Stomach (tissue), 9 donors: ENCODE data around the gene ETV7. TPM values are rescaled to one million over a fixed set of nuclear protein-coding genes. Genes with fewer than 3 reads are reported as not detected.

ENCODE experiments used
- DNase-seq, 2 donors: peaks; one replicate each; pipeline versions ENCODE4 v3.0.0 to v3.0.0-alpha.2; 2013 to 2019
- H3K27ac ChIP-seq, 5 donors: fragments of 200-600 bp in 4 of 5; sonication (generic) in 4 of 5; one replicate each; pipeline ENCODE4 v1.5.1; 2013 to 2019; ENCODE audit warnings: mild to moderate bottlenecking in 1 of 5, moderate library complexity in 1 of 5
- H3K27me3 ChIP-seq, 3 donors: fragments of 200-600 bp; sonication (generic); one replicate each; pipeline ENCODE4 v1.5.1; 2017 to 2019; ENCODE audit warnings: mixed run types in 1 of 3
- H3K36me3 ChIP-seq, 4 donors: fragments of 200-600 bp; sonication (generic); 1 replicate in 3 of 4; 2 replicates in 1 of 4; pipeline ENCODE4 v1.5.1; 2016 to 2019
- H3K4me1 ChIP-seq, 4 donors: fragments of 200-600 bp; sonication (generic); one replicate each; pipeline ENCODE4 v1.5.1; 2016 to 2019
- H3K4me3 ChIP-seq, 4 donors: fragments of 200-600 bp; sonication (generic) in 3 of 4; one replicate each; pipeline ENCODE4 v1.5.1; 2016 to 2019; ENCODE audit warnings: mild to moderate bottlenecking in 1 of 4
- H3K9me3 ChIP-seq, 4 donors: fragments of 200-600 bp; sonication (generic); one replicate each; pipeline ENCODE4 v1.5.1; 2016 to 2019
- EP300 ChIP-seq: sonication (generic); formaldehyde crosslinking; IDR thresholded peaks from one replicate; pipeline ENCODE4 v1.6.1; 2017; ENCODE audit warnings: antibody characterized with exemption
- POLR2A ChIP-seq, 4 donors: fragments of 450-650 bp; IDR thresholded peaks; one replicate each; pipeline ENCODE4 v1.6.1; 2016; ENCODE audit warnings: antibody characterized with exemption in 4 of 4, control low read depth in 2 of 4, mild to moderate bottlenecking in 1 of 4, moderate library complexity in 1 of 4
- POLR2AphosphoS5 ChIP-seq, 3 donors: sonication (generic); formaldehyde crosslinking; IDR thresholded peaks; one replicate each; pipeline ENCODE4 v1.6.1; 2016; ENCODE audit warnings: antibody characterized with exemption in 3 of 3
- WGBS, 5 donors: extraction: QIAGEN DNeasy Blood & Tissue Kit in 3 of 5; methylation state at CpG; one replicate each; pipeline versions ENCODE4 v1.1.5 to v1.1.7; 2013 to 2018; 5-methylcytosine and 5-hydroxymethylcytosine counted together
- intact Hi-C: fragments of 100-400 bp; cut with DNase I; formaldehyde crosslinking; loops from one replicate; pipeline ENCODE4 v1.15.1; 2023; ENCODE audit warnings: low total_unique reads
- polyA plus RNA-seq, 3 donors: library from polyadenylated mRNA; stranded (reverse); fragments of 200-250 nt; gene quantifications; one replicate each; pipeline ENCODE4 v1.2.3, GENCODE V29; 2013
- total RNA-seq, 5 donors: library from RNA; depleted of rRNA; stranded (reverse); fragments of >200 nt; gene quantifications; one replicate each; pipeline versions ENCODE4 v1.1.0 to v1.2.3, GENCODE V29; 2014 to 2016
- TF ChIP-seq, protein P1 (sequence below), 7 experiments: fragments of 450-650 bp in 4 of 7; fragments of 200-600 bp in 3 of 7; sonication (generic) in 3 of 7; IDR thresholded peaks; one replicate each; pipeline ENCODE4 v1.5.1; 2016 to 2019; ENCODE audit warnings: antibody characterized with exemption in 7 of 7, control low read depth in 2 of 7, mild to moderate bottlenecking in 1 of 7
- donor health status: healthy with polysubstance abuse.
- donor health status: Bipolar disorder and iron deficiency.
- donor health status: healthy.

The ETV7 gene
- total and polyA plus RNA-seq, 8 donors: 0.37 to 20.4 (median 4.8) TPM; not detected in 1

- intact Hi-C loops: no loop called here
- TF ChIP-seq EP300: no peak
- TF ChIP-seq POLR2A (IDR thresholded peaks at IDR 0.05): no peak
- TF ChIP-seq POLR2AphosphoS5 (IDR thresholded peaks at IDR 0.05): no peak
- TF ChIP-seq, protein P1, sequence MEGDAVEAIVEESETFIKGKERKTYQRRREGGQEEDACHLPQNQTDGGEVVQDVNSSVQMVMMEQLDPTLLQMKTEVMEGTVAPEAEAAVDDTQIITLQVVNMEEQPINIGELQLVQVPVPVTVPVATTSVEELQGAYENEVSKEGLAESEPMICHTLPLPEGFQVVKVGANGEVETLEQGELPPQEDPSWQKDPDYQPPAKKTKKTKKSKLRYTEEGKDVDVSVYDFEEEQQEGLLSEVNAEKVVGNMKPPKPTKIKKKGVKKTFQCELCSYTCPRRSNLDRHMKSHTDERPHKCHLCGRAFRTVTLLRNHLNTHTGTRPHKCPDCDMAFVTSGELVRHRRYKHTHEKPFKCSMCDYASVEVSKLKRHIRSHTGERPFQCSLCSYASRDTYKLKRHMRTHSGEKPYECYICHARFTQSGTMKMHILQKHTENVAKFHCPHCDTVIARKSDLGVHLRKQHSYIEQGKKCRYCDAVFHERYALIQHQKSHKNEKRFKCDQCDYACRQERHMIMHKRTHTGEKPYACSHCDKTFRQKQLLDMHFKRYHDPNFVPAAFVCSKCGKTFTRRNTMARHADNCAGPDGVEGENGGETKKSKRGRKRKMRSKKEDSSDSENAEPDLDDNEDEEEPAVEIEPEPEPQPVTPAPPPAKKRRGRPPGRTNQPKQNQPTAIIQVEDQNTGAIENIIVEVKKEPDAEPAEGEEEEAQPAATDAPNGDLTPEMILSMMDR (IDR thresholded peaks at IDR 0.05): no peak
- 88 to 96% (median 94%) methylated on average over 4 of the region's 4 CpGs for WGBS, 5 donors
Observed at GRCh38 chr6:36404164-36404563, 16.7 kb upstream of the ETV7 start.

DNA sequence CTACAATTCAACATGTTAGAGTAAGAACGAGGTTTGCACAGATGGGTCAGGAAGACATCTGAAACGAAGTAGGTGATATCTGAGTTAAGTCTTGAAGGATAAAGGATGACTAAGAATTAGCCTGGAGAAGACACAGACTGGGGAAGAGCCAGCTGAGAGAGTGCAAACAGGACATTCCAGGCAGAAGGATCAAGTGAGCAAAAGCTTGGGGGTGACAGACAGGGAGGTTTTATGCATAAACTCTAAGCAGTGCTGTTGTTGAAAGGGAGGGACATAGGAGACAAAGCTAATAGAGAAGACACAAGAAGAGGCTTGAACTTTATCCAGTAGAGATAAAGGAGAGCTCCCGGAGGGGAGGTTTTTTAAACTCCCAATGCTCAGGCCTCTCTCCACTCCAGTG, 15.0 kb upstream of the ETV7 start:
- Histone ChIP-seq H3K4me1 (no peaks in the 10 kb centered on the region), H3K4me3 (no peak overlapping the region), H3K27me3 (peaks cover 0 to 4% (median 0%) of the 10 kb centered on the region in 3 donors), H3K36me3 (no peaks in the 10 kb centered on the region), H3K27ac (no peak overlapping the region), H3K9me3 (no peaks in the 10 kb centered on the region)
- no peak for DNase-seq
- intact Hi-C loops: no loop called here
- TF ChIP-seq EP300: no peak
- no peak for TF ChIP-seq POLR2AphosphoS5 (IDR thresholded peaks at IDR 0.05)
- no peak for TF ChIP-seq POLR2A (IDR thresholded peaks at IDR 0.05)
- TF ChIP-seq, protein P1 (IDR thresholded peaks at IDR 0.05): no peak
- 62 to 77% (median 71%) methylated on average over 3 of the region's 3 CpGs for WGBS, 5 donors

More at GRCh38 chr6:36404164-36404563, 16.7 kb upstream of the ETV7 start:
- no peak overlapping the region for H3K27ac ChIP-seq
- no peaks in the 10 kb centered on the region for H3K36me3 ChIP-seq
- H3K9me3 ChIP-seq: no peaks in the 10 kb centered on the region
- no peaks in the 10 kb centered on the region for H3K4me1 ChIP-seq
- peaks cover 0 to 14% (median 0%) of the 10 kb centered on the region in 3 donors for H3K27me3 ChIP-seq
- H3K4me3 ChIP-seq: no peak overlapping the region
- DNase-seq: no peak

DNA sequence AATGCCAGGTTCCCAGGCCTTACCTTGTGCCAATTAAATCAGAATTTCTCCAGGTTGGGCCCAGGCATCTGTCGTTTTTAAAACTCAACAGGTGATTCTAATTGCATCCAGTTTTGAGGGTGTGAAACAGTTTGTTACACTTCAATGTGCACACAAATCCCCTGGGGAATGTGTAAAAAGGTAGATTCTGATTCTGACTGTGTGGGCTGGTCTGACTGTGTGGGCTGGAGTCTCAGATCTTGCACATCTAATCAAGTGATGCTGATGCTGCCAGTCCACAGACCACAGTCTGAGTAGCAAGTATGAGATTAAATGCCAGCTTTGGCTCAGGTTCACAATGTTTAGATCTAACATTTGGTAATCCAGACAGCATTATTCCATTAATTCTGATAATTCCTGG, 12.5 kb upstream of the ETV7 start:
- H3K4me3 ChIP-seq: no peak overlapping the region
- intact Hi-C loops: no loop called here
- no peaks in the 10 kb centered on the region for H3K4me1 ChIP-seq
- peaks cover 0 to 4% (median 0%) of the 10 kb centered on the region in 3 donors for H3K27me3 ChIP-seq
- no peaks in the 10 kb centered on the region for H3K36me3 ChIP-seq
- no peak for TF ChIP-seq EP300
- TF ChIP-seq POLR2A (IDR thresholded peaks at IDR 0.05): no peak
- TF ChIP-seq, protein P1 (IDR thresholded peaks at IDR 0.05): no peak
- no peak for TF ChIP-seq POLR2AphosphoS5 (IDR thresholded peaks at IDR 0.05)
- H3K27ac ChIP-seq: no peak overlapping the region
- no peaks in the 10 kb centered on the region for H3K9me3 ChIP-seq
- DNase-seq: no peak
- WGBS, 5 donors: 67 to 88% (median 85%) methylated on average over 1 of the region's 1 CpG

DNA sequence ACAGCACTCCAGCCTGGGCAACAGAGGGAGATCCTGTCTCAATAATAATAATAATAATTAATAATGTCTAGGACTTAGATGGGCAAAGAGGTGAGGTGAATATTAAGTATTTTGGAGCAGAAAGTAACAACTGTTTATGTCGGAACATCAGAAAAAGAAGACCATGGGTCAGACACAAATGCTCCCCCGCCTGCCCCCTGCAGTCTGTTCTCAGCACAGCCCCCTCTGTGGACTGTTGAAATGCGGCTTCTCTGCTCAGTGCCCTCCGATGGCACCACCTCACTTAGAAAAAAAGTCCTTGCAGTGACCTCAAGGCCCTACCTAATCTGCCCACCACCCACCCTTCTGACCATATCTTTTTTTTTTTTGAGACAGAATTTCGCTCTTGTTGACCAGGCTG, 5.2 kb upstream of the ETV7 start:
- Histone ChIP-seq H3K4me3 (no peak overlapping the region), H3K9me3 (no peaks in the 10 kb centered on the region), H3K36me3 (no peaks in the 10 kb centered on the region), H3K27ac (no peak overlapping the region), H3K27me3 (peaks cover 0 to 1% (median 0%) of the 10 kb centered on the region in 3 donors), H3K4me1 (peaks cover 0 to 8% (median 8%) of the 10 kb centered on the region in 4 donors)
- 87 to 94% (median 93%) methylated on average over 5 of the region's 5 CpGs for whole genome bisulfite sequencing, 5 donors
- no peak for TF ChIP-seq POLR2A (IDR thresholded peaks at IDR 0.05)
- TF ChIP-seq POLR2AphosphoS5 (IDR thresholded peaks at IDR 0.05): no peak
- TF ChIP-seq EP300: no peak
- TF ChIP-seq, protein P1 (IDR thresholded peaks at IDR 0.05): no peak
- no peak for DNase-seq
- intact Hi-C loops: no loop called here
